CD14-positive monocyte (primary cell): ENCODE data around the gene SLC17A5. TPM values are rescaled to one million over a fixed set of nuclear protein-coding genes. Genes with fewer than 3 reads are reported as not detected.
A peak's percentile ranks its signal among the peaks of the same experiment; 100 is the strongest.

Experiments
- DNase-seq, 3 donors: peaks; one replicate each; pipeline ENCODE4 v3.0.0-alpha.2; 2011 to 2022
- H2AFZ ChIP-seq: 2 replicates; pipeline ENCODE4 v1.6.0; 2012; ENCODE audit warnings: mild to moderate bottlenecking, low read depth, low read length, inconsistent platforms; ENCODE audit not compliant: insufficient read depth, poor library complexity, severe bottlenecking
- H3K27ac ChIP-seq, 2 donors: 1 replicate in 1 of 2; 2 replicates in 1 of 2; pipeline ENCODE4 v1.5.1; 2012 to 2013; ENCODE audit warnings: low read length in 2 of 2, control low read depth in 1 of 2, inconsistent platforms in 1 of 2, low read depth in 1 of 2, mild to moderate bottlenecking in 1 of 2
- H3K27me3 ChIP-seq, 2 donors: one replicate each; pipeline versions ENCODE4 v1.6.0 to v1.6.1; 2011 to 2013; ENCODE audit warnings: low read length in 2 of 2; ENCODE audit not compliant: control insufficient read depth in 2 of 2, insufficient read depth in 2 of 2
- H3K36me3 ChIP-seq, 2 donors: replicated peaks in 1 of 2; 1 replicate in 1 of 2; 2 replicates in 1 of 2; pipeline versions ENCODE4 v1.5.1 to v1.6.1; 2012 to 2013; ENCODE audit warnings: low read length in 2 of 2, control low read depth in 1 of 2, inconsistent platforms in 1 of 2, mild to moderate bottlenecking in 1 of 2; ENCODE audit not compliant: insufficient read depth in 2 of 2, control insufficient read depth in 1 of 2
- H3K4me1 ChIP-seq, 2 donors: 1 replicate in 1 of 2; 2 replicates in 1 of 2; pipeline versions ENCODE4 v1.5.1 to v1.6.1; 2012 to 2013; ENCODE audit warnings: low read length in 2 of 2, control low read depth in 1 of 2, inconsistent platforms in 1 of 2, mild to moderate bottlenecking in 1 of 2, moderate library complexity in 1 of 2; ENCODE audit not compliant: insufficient read depth in 2 of 2, control insufficient read depth in 1 of 2
- H3K4me2 ChIP-seq: replicated peaks from 2 replicates; pipeline ENCODE3; 2012; ENCODE audit warnings: low read length, moderate library complexity, mild to moderate bottlenecking; ENCODE audit not compliant: poor library complexity, severe bottlenecking; ENCODE audit errors: extremely low read depth
- H3K4me3 ChIP-seq, 3 experiments: fragments of 200-600 bp in 1 of 3; sonication (generic) in 1 of 3; replicated peaks in 1 of 3; 1 replicate in 2 of 3; 2 replicates in 1 of 3; pipeline ENCODE4 v1.5.1; 2011 to 2013; ENCODE audit warnings: low read length in 3 of 3, mild to moderate bottlenecking in 3 of 3, control low read depth in 2 of 3, low read depth in 2 of 3, inconsistent platforms in 1 of 3, moderate library complexity in 1 of 3
- H3K79me2 ChIP-seq: 2 replicates; pipeline ENCODE4 v1.6.0; 2012; ENCODE audit warnings: mild to moderate bottlenecking, control low read depth, inconsistent platforms, low read length, moderate library complexity; ENCODE audit not compliant: insufficient read depth
- H3K9ac ChIP-seq: 2 replicates; pipeline ENCODE4 v1.6.0; 2017; ENCODE audit warnings: low read length, mild to moderate bottlenecking; ENCODE audit not compliant: insufficient read depth, poor library complexity, severe bottlenecking
- H3K9me3 ChIP-seq, 2 donors: replicated peaks in 1 of 2; 1 replicate in 1 of 2; 2 replicates in 1 of 2; pipeline versions ENCODE4 v1.5.1 to v1.6.1; 2012 to 2013; ENCODE audit warnings: low read length in 2 of 2, control low read depth in 1 of 2; ENCODE audit not compliant: control insufficient read depth in 1 of 2, insufficient read depth in 1 of 2
- H4K20me1 ChIP-seq: 2 replicates; pipeline ENCODE4 v1.6.0; 2012; ENCODE audit warnings: mild to moderate bottlenecking, low read length, control low read depth, moderate library complexity; ENCODE audit not compliant: insufficient read depth
- H3K27ac Mint-ChIP-seq, 7 donors: one replicate each; pipeline ENCODE4 v1.8.0; 2020; ENCODE audit warnings: mild to moderate bottlenecking in 7 of 7, mixed read lengths in 7 of 7, moderate library complexity in 6 of 7, inconsistent platforms in 2 of 7
- H3K27me3 Mint-ChIP-seq, 3 donors: one replicate each; pipeline ENCODE4 v1.8.0; 2021 to 2022; ENCODE audit warnings: low read depth in 3 of 3, mild to moderate bottlenecking in 3 of 3, mixed read lengths in 3 of 3, moderate library complexity in 3 of 3, inconsistent platforms in 1 of 3
- H3K36me3 Mint-ChIP-seq, 2 donors: one replicate each; pipeline ENCODE4 v1.8.0; 2020; ENCODE audit warnings: mixed read lengths in 2 of 2, inconsistent platforms in 1 of 2, mild to moderate bottlenecking in 1 of 2
- H3K4me1 Mint-ChIP-seq: one replicate; pipeline ENCODE4 v1.8.0; 2020; ENCODE audit warnings: mild to moderate bottlenecking, mixed read lengths
- H3K4me3 Mint-ChIP-seq, 2 donors: one replicate each; pipeline ENCODE4 v1.8.0; 2020; ENCODE audit warnings: mild to moderate bottlenecking in 2 of 2, mixed read lengths in 2 of 2, moderate library complexity in 1 of 2
- H3K9me3 Mint-ChIP-seq, 7 donors: one replicate each; pipeline ENCODE4 v1.8.0; 2020 to 2022; ENCODE audit warnings: mixed read lengths in 7 of 7, mild to moderate bottlenecking in 6 of 7, moderate library complexity in 6 of 7, inconsistent platforms in 2 of 7
- CTCF ChIP-seq: fragments of 200-600 bp; IDR thresholded peaks from one replicate; pipeline ENCODE4 v1.8.0; 2022; ENCODE audit warnings: antibody characterized with exemption, mild to moderate bottlenecking
- WGBS: methylation state at CpG from one replicate; pipeline ENCODE4 v1.1.5; 2013; ENCODE audit warnings: missing lambda C conversion rate; ENCODE audit not compliant: insufficient coverage; 5-methylcytosine and 5-hydroxymethylcytosine counted together
- intact Hi-C, 2 donors: fragments of 100-400 bp; cut with micrococcal nuclease; formaldehyde crosslinking; loops; one replicate each; pipeline versions ENCODE4 v1.15.0 to v1.15.1; 2023
- polyA plus RNA-seq, 3 donors: library from polyadenylated mRNA; depleted of rRNA in 1 of 3; unstranded in 2 of 3; stranded (reverse) in 1 of 3; fragments of 300-500 nt in 2 of 3; fragments of >200 nt in 1 of 3; fragmentation: Illumina TruSeq in 2 of 3; gene quantifications; 1 replicate in 2 of 3; 2 replicates in 1 of 3; pipeline ENCODE4 v1.2.3, GENCODE V29; 2012 to 2021

Gene SLC17A5
- polyA plus RNA-seq, 3 donors, result 5.3 to 11.6 (median 9.4) TPM

GRCh38 chr6:73665686-73666319 is 12.0 kb upstream of the SLC17A5 start:
- H3K9me3 Mint-ChIP-seq, result peaks cover 0 to 3% (median 0%) of the 10 kb centered on the region in 7 donors
- no peak for TF ChIP-seq CTCF
- 80% methylated on average over 1 of the region's 3 CpGs for WGBS
- no peak overlapping the region for H2AFZ ChIP-seq
- DNase-seq, result no peak
- no peaks in the 10 kb centered on the region for H3K36me3 ChIP-seq
- intact Hi-C loops, result no loop called here
- no peak overlapping the region for H3K9ac ChIP-seq
- H4K20me1 ChIP-seq, result no peaks in the 10 kb centered on the region
- no peaks in the 10 kb centered on the region for H3K4me1 ChIP-seq
- no peaks in the 10 kb centered on the region for H3K27me3 ChIP-seq
- no peaks in the 10 kb centered on the region for H3K36me3 Mint-ChIP-seq
- H3K4me2 ChIP-seq, result no peak overlapping the region
- H3K27me3 Mint-ChIP-seq, result peaks cover 0 to 3% (median 0%) of the 10 kb centered on the region in 3 donors
- no peaks in the 10 kb centered on the region for H3K79me2 ChIP-seq
- H3K27ac ChIP-seq, result no peak overlapping the region
- H3K27ac Mint-ChIP-seq, result no peak overlapping the region
- no peak overlapping the region for H3K4me3 Mint-ChIP-seq
- H3K4me3 ChIP-seq, result no peak overlapping the region
- H3K4me1 Mint-ChIP-seq, result peaks cover 5% of the 10 kb centered on the region
- no peaks in the 10 kb centered on the region for H3K9me3 ChIP-seq

- Histone ChIP-seq H3K4me3 (no peak overlapping the region), H2AFZ (no peak overlapping the region), H3K27ac (no peak overlapping the region), H3K4me2 (no peak overlapping the region), H4K20me1 (no peaks in the 10 kb centered on the region), H3K4me1 (no peaks in the 10 kb centered on the region), H3K27me3 (no peaks in the 10 kb centered on the region), H3K79me2 (no peaks in the 10 kb centered on the region), H3K9me3 (no peaks in the 10 kb centered on the region), H3K36me3 (no peaks in the 10 kb centered on the region), H3K9ac (no peak overlapping the region)
- no CpG with 5 or more reads among the region's 2 CpGs for WGBS
- Mint-ChIP-seq H3K36me3 (no peaks in the 10 kb centered on the region), H3K27me3 (no peaks in the 10 kb centered on the region), H3K9me3 (peaks cover 0 to 3% (median 0%) of the 10 kb centered on the region in 7 donors), H3K4me3 (no peak overlapping the region), H3K4me1 (peaks cover 5% of the 10 kb centered on the region), H3K27ac (peak overlapping the region in 1 of 7 donors; percentile 3)
- intact Hi-C loops, result no loop called here
- peak in 1 of 3 donors; percentile 10 for DNase-seq
- TF ChIP-seq CTCF, result no peak
Observed at GRCh38 chr6:73664701-73665100, 10.9 kb upstream of the SLC17A5 start.
